Measurements from ENCODE around the gene ARHGAP15. TPM values are rescaled to one million over a fixed set of nuclear protein-coding genes. Genes with fewer than 3 reads are reported as not detected.
A peak's percentile ranks its signal among the peaks of the same experiment; 100 is the strongest.

The ARHGAP15 gene
- total RNA-seq, 2 donors from 2014 or later, result 11.0 to 11.8 TPM

- Histone ChIP-seq H3K4me3 (no peak overlapping the region), H3K27me3 (replicated peaks; ENCODE audit: insufficient read depth) (no peaks in the 10 kb centered on the region), H3K4me1 (ENCODE audit: control insufficient read depth in 1 of 2, low read depth in 2 of 2) (peaks cover 27 to 44% of the 10 kb centered on the region in 2 donors), H3K36me3 (no peaks in the 10 kb centered on the region), H3K9me3 (no peaks in the 10 kb centered on the region), H3K27ac (peak overlapping the region; percentile 6 to 13)
- no peak for ATAC-seq (ENCODE audit: insufficient number of reproducible peaks, low FRiP score, low read depth)
- TF ChIP-seq, protein P1, sequence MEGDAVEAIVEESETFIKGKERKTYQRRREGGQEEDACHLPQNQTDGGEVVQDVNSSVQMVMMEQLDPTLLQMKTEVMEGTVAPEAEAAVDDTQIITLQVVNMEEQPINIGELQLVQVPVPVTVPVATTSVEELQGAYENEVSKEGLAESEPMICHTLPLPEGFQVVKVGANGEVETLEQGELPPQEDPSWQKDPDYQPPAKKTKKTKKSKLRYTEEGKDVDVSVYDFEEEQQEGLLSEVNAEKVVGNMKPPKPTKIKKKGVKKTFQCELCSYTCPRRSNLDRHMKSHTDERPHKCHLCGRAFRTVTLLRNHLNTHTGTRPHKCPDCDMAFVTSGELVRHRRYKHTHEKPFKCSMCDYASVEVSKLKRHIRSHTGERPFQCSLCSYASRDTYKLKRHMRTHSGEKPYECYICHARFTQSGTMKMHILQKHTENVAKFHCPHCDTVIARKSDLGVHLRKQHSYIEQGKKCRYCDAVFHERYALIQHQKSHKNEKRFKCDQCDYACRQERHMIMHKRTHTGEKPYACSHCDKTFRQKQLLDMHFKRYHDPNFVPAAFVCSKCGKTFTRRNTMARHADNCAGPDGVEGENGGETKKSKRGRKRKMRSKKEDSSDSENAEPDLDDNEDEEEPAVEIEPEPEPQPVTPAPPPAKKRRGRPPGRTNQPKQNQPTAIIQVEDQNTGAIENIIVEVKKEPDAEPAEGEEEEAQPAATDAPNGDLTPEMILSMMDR (IDR thresholded peaks at IDR 0.05), result no peak
- no peak for DNase-seq (ENCODE audit: low spot score)
These were observed 345.4 kb downstream of the ARHGAP15 start for GRCh38 chr2:143474586-143474985.

GRCh38 chr2:143475041-143475776 is 346.0 kb downstream of the ARHGAP15 start:
- TF ChIP-seq, protein P1 (IDR thresholded peaks at IDR 0.05), result no peak
- H3K27me3 ChIP-seq (replicated peaks; ENCODE audit: insufficient read depth), result no peaks in the 10 kb centered on the region
- DNase-seq (ENCODE audit: low spot score) (no peak), ATAC-seq (ENCODE audit: insufficient number of reproducible peaks, low FRiP score, low read depth) (no peak)
- H3K36me3 ChIP-seq, result no peaks in the 10 kb centered on the region
- H3K27ac ChIP-seq, result peak overlapping the region; percentile 6 to 13
- H3K4me3 ChIP-seq, result no peak overlapping the region
- peaks cover 33 to 50% of the 10 kb centered on the region in 2 donors for H3K4me1 ChIP-seq (ENCODE audit: control insufficient read depth in 1 of 2, low read depth in 2 of 2)
- no peaks in the 10 kb centered on the region for H3K9me3 ChIP-seq

DNA sequence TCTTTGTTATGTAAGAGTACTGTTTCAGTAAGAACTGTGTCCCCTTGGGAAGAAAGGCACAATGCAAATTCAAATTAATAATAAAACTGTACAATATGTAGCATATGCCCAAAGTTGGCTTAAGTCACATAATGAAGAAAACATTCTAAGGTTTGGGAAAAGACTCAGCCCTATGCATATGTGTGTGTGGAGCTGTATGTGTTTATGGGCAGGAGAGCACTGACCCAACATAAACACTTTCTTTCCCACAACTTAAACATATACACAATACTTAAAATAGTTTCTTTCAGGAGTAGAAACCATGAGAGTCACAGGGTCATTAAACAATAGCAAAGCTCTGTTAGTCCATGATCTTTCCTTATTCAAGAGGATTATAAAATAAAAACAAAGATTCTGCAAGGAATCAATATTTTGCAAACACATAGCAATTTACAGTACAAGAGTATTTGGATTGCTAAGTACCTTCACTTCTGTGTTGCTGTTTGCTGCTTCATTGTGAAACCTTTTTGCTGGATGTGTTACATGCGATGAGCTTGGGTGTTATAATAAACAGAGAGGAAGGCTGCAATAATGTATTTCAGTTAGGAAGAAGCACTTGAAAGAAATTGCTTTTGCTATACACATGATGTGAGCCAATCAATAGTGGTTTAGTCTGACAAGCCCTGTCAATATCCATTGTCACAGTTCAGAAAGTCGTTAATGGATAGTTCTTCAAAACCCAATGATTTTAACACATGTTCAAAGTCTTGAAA is 347.3 kb downstream of the ARHGAP15 start:
- peaks cover 45 to 63% of the 10 kb centered on the region in 2 donors for H3K4me1 ChIP-seq (ENCODE audit: control insufficient read depth in 1 of 2, low read depth in 2 of 2)
- TF ChIP-seq, protein P1 (IDR thresholded peaks at IDR 0.05), result no peak
- DNase-seq (ENCODE audit: low spot score), result no peak
- no peak for ATAC-seq (ENCODE audit: insufficient number of reproducible peaks, low FRiP score, low read depth)
- H3K9me3 ChIP-seq, result no peaks in the 10 kb centered on the region
- no peak overlapping the region for H3K4me3 ChIP-seq
- no peak overlapping the region for H3K27ac ChIP-seq
- no peaks in the 10 kb centered on the region for H3K36me3 ChIP-seq
- no peaks in the 10 kb centered on the region for H3K27me3 ChIP-seq (replicated peaks; ENCODE audit: insufficient read depth)

GRCh38 chr2:143477714-143478443 is 348.7 kb downstream of the ARHGAP15 start:
- H3K27ac ChIP-seq, result no peak overlapping the region
- no peaks in the 10 kb centered on the region for H3K36me3 ChIP-seq
- H3K27me3 ChIP-seq (replicated peaks; ENCODE audit: insufficient read depth), result no peaks in the 10 kb centered on the region
- TF ChIP-seq, protein P1 (IDR thresholded peaks at IDR 0.05), result no peak
- no peaks in the 10 kb centered on the region for H3K9me3 ChIP-seq
- H3K4me1 ChIP-seq (ENCODE audit: control insufficient read depth in 1 of 2, low read depth in 2 of 2), result peaks cover 47 to 73% of the 10 kb centered on the region in 2 donors
- no peak for DNase-seq (ENCODE audit: low spot score)
- H3K4me3 ChIP-seq, result no peak overlapping the region
- ATAC-seq (ENCODE audit: insufficient number of reproducible peaks, low FRiP score, low read depth), result no peak

DNA sequence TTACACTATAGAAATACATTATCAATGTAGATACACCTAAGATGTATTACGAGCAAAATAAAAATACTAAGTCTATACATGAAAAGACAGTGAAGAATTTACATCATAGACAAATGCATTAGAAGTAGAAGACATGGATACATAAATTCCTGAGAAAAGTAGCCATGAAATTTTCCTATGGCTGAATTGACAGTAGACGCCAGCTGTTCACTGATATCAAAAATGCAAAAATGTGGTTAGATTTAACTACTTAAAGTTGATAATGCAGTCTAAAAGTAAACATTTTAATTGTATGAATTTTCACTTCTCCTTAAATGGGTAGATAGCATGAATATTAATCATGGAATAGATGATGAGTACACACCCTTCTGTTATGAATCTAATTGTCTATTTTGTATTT is 350.9 kb downstream of the ARHGAP15 start:
- peak overlapping the region; percentile 67 to 78 for H3K27ac ChIP-seq
- DNase-seq (ENCODE audit: low spot score) (no peak), ATAC-seq (ENCODE audit: insufficient number of reproducible peaks, low FRiP score, low read depth) (no peak)
- TF ChIP-seq, protein P1 (IDR thresholded peaks at IDR 0.05), result no peak
- H3K4me1 ChIP-seq (ENCODE audit: control insufficient read depth in 1 of 2, low read depth in 2 of 2), result peaks cover 33 to 51% of the 10 kb centered on the region in 2 donors
- no peaks in the 10 kb centered on the region for H3K27me3 ChIP-seq (replicated peaks; ENCODE audit: insufficient read depth)
- no peak overlapping the region for H3K4me3 ChIP-seq
- H3K9me3 ChIP-seq, result no peaks in the 10 kb centered on the region
- no peaks in the 10 kb centered on the region for H3K36me3 ChIP-seq

All from thoracic aorta (tissue), 2 donors.